GM12878 (cell line): ENCODE data around the gene SNF8. TPM values are rescaled to one million over a fixed set of nuclear protein-coding genes. Genes with fewer than 3 reads are reported as not detected.

Experiments used
- ATAC-seq: fragments of 200-7000 bp; cut with Tn5 transposase; 3 replicates; pipeline ENCODE4 v1.9.1; 2020; ENCODE audit warnings: mild to moderate bottlenecking, moderate library complexity
- BruUV-seq: library from RNA; stranded (reverse); fragments of 400-500 nt; replicated peaks from 2 replicates; lab custom pipeline; 2021; lab: Mats Ljungman, UMichigan
- CTCF ChIA-PET: fragments of 300-600 bp; sonication (Branson Sonifier 250); formaldehyde crosslinking; extraction: SDS; loops from one replicate; lab custom pipeline; 2021; ENCODE audit warnings: inconsistent platforms; lab: Yijun Ruan, JAX
- POLR2A ChIA-PET: fragments of 350-600 bp; formaldehyde crosslinking; extraction: SDS; loops from one replicate; lab custom pipeline; 2021; ENCODE audit warnings: inconsistent platforms; lab: Charles Lee
- RAD21 ChIA-PET: fragments of 300-600 bp; sonication (Branson Sonifier 250); formaldehyde crosslinking; loops from one replicate; lab custom pipeline; 2023; ENCODE audit warnings: antibody characterized with exemption; ENCODE audit not compliant: unreplicated experiment; lab: Charles Lee
- SMC1A ChIA-PET: fragments of 300-600 bp; sonication (Branson Sonifier 250); formaldehyde crosslinking; loops from one replicate; lab custom pipeline; 2023; ENCODE audit not compliant: unreplicated experiment, uncharacterized antibody; lab: Charles Lee
- DNase-seq: peaks from one replicate; pipeline ENCODE4 v3.0.0-alpha.2; 2011; ENCODE audit warnings: low read depth, low spot score
- FAIRE-seq: peaks from 3 replicates; lab custom pipeline; 2011; peaks lifted over from hg19 to GRCh38; lab: Jason Lieb, UNC
- H2AFZ ChIP-seq: 2 replicates; pipeline ENCODE4 v1.6.0; 2011; ENCODE audit warnings: low read depth, low read length, control low read depth; ENCODE audit not compliant: control insufficient read depth
- H3K27ac ChIP-seq: 2 replicates; pipeline ENCODE4 v1.5.1; 2011; ENCODE audit warnings: control low read depth; ENCODE audit not compliant: control insufficient read depth, insufficient read depth
- H3K27me3 ChIP-seq, 2 experiments: replicated peaks in 1 of 2; 2 replicates each; pipeline versions ENCODE4 v1.6.0 to v1.6.1; 2011; ENCODE audit warnings: low read length in 1 of 2; ENCODE audit not compliant: control insufficient read depth in 2 of 2, insufficient read depth in 2 of 2
- H3K36me3 ChIP-seq, 2 experiments: 2 replicates each; pipeline ENCODE4 v1.5.1; 2011; ENCODE audit warnings: low read length in 1 of 2; ENCODE audit not compliant: control insufficient read depth in 2 of 2, insufficient read depth in 2 of 2
- H3K4me1 ChIP-seq: 2 replicates; pipeline ENCODE4 v1.6.1; 2011; ENCODE audit warnings: mild to moderate bottlenecking, low read length, moderate library complexity, mixed read lengths; ENCODE audit not compliant: control insufficient read depth, insufficient read depth
- H3K4me2 ChIP-seq: 2 replicates; pipeline ENCODE4 v1.6.0; 2011; ENCODE audit warnings: control low read depth; ENCODE audit not compliant: control insufficient read depth, insufficient read depth
- H3K4me3 ChIP-seq: fragments of 200-600 bp; sonication (generic); 2 replicates; pipeline ENCODE4 v1.5.1; 2016
- H3K79me2 ChIP-seq: 2 replicates; pipeline ENCODE4 v1.6.0; 2011; ENCODE audit warnings: low read length; ENCODE audit not compliant: control insufficient read depth, insufficient read depth
- H3K9ac ChIP-seq: 2 replicates; pipeline ENCODE4 v1.8.0; 2011; ENCODE audit warnings: low read length, control low read depth, mixed read lengths; ENCODE audit not compliant: control insufficient read depth, insufficient read depth
- H3K9me3 ChIP-seq: replicated peaks from 3 replicates; pipeline ENCODE4 v1.5.1; 2011; ENCODE audit warnings: mild to moderate bottlenecking, low read length; ENCODE audit not compliant: control insufficient read depth, insufficient read depth
- H4K20me1 ChIP-seq: 2 replicates; pipeline ENCODE4 v1.6.0; 2011; ENCODE audit not compliant: control insufficient read depth, insufficient read depth
- CTCF ChIP-seq, 3 experiments: IDR thresholded peaks in 2 of 3; conservative IDR thresholded peaks in 1 of 3; 2 replicates each; pipeline ENCODE4 v1.5.1; 2011; ENCODE audit warnings: low read depth in 3 of 3, low read length in 3 of 3, mild to moderate bottlenecking in 3 of 3, control low read depth in 2 of 3, moderate library complexity in 2 of 3, inconsistent platforms in 1 of 3, mixed read lengths in 1 of 3; ENCODE audit not compliant: control insufficient read depth in 2 of 3, insufficient read depth in 1 of 3; ENCODE audit errors: extremely low read depth in 1 of 3
- RAD21 ChIP-seq: IDR thresholded peaks from 2 replicates; pipeline ENCODE4 v1.6.1; 2011; ENCODE audit warnings: mild to moderate bottlenecking, low read depth, low read length, moderate library complexity; ENCODE audit not compliant: insufficient read depth
- RFX5 ChIP-seq: IDR thresholded peaks from 2 replicates; pipeline ENCODE4 v1.6.1; 2011; ENCODE audit warnings: low read depth, low read length, improper control_type of control experiment
- ZNF207 ChIP-seq: fragments of 450-650 bp; IDR thresholded peaks from 2 replicates; pipeline ENCODE4 v1.6.1; 2014; ENCODE audit warnings: antibody characterized with exemption, mild to moderate bottlenecking, borderline replicate concordance
- ZNF622 ChIP-seq: fragments of 450-650 bp; IDR thresholded peaks from 2 replicates; pipeline ENCODE4 v1.6.1; 2017; ENCODE audit warnings: mild to moderate bottlenecking, inconsistent platforms
- WGBS: methylation state at CpG from one replicate; pipeline ENCODE4 v1.1.6; 2016; ENCODE audit warnings: low lambda C conversion rate; ENCODE audit not compliant: insufficient replicate concordance, insufficient coverage; ENCODE audit errors: missing lambda C conversion rate; 5-methylcytosine and 5-hydroxymethylcytosine counted together
- in situ Hi-C: fragments of 300-500 bp; cut with MboI; formaldehyde crosslinking; loops from 9 replicates; pipeline ENCODE4 v1.14.3; 2018; ENCODE audit warnings: mixed read lengths
- intact Hi-C: fragments of 100-400 bp; cut with micrococcal nuclease; formaldehyde crosslinking; loops from one replicate; pipeline ENCODE4 v1.14.2; 2022; ENCODE audit not compliant: unreplicated experiment
- polyA plus RNA-seq, 11 experiments: library from polyadenylated mRNA; depleted of rRNA in 4 of 11; unstranded in 6 of 11; stranded (reverse) in 5 of 11; fragments of >200 nt; fragmentation: Nextera tagmentation in 4 of 11; fragmentation: Illumina TruSeq in 1 of 11; extraction: Ambion mirVana in 4 of 11; extraction: Trizol in 1 of 11; gene quantifications; 1 replicate in 1 of 11; 2 replicates in 10 of 11; pipeline versions ENCODE4 v1.2.1 to v1.2.3, GENCODE V29; 2011 to 2016; ENCODE audit warnings: inconsistent platforms in 2 of 11, missing spikeins in 2 of 11, low read depth in 1 of 11
- total RNA-seq, 4 experiments: library from RNA; depleted of rRNA in 3 of 4; stranded (reverse); fragments of >200 nt in 3 of 4; fragmentation: Illumina TruSeq in 1 of 4; extraction: Trizol in 1 of 4; gene quantifications; 2 replicates each; pipeline versions ENCODE4 v1.2.1 to v1.2.3, GENCODE V29; 2013 to 2021

SNF8 gene
- total and polyA plus RNA-seq, 10 of the 15 experiments (the other 5 are each of a cell fraction or from before 2014, with no cell fraction given) = 6.1 to 228 (median 95.6) TPM

- SMC1A ChIA-PET = no interaction called here
- no peaks in the 10 kb centered on the region for H4K20me1 ChIP-seq
- H3K9me3 ChIP-seq = no peaks in the 10 kb centered on the region
- peak; percentile 72 for FAIRE-seq
- no peak overlapping the region for H3K27ac ChIP-seq
- DNase-seq = no peak
- H3K4me2 ChIP-seq = no peak overlapping the region
- BruUV-seq = no TSS peak
- in situ Hi-C loops (no loop called here), intact Hi-C loops (no loop called here)
- POLR2A ChIA-PET = interaction anchor here (0.6 kb wide), 1 partner anchor 9 kb away, joined by 3 read pairs; the partner anchor contains the start of gene SNF8
- ATAC-seq = peak; percentile 62
- WGBS = 21% methylated on average over 7 of the region's 7 CpGs
- peak in 2 of 3 experiments; percentile 20 to 33; a peak in 2 of 6 replicates for TF ChIP-seq CTCF (IDR thresholded peaks at IDR 0.05 in 2 of 3, conservative IDR thresholded peaks at IDR 0.05 in 1 of 3; ENCODE audit: control insufficient read depth in 2 of 3, extremely low read depth in 1 of 3, insufficient read depth in 1 of 3, low read depth in 3 of 3, low read length in 3 of 3)
- no peak for TF ChIP-seq ZNF207
- TF ChIP-seq RFX5 = no peak
- TF ChIP-seq RAD21 = peak; percentile 57
- TF ChIP-seq ZNF622 = no peak
- no peak overlapping the region for H3K4me3 ChIP-seq
- H3K4me1 ChIP-seq = peaks cover 7% of the 10 kb centered on the region; the same call in 1 of the 2 replicates
- no peaks in the 10 kb centered on the region for H3K79me2 ChIP-seq
- peak overlapping the region; percentile 39 for H2AFZ ChIP-seq
- CTCF ChIA-PET = interaction anchor here (1.2 to 4.1 kb wide), 4 partner anchors 9 to 275 kb away, joined by 3 to 17 read pairs (median 6); partner anchors contain the start of gene SNF8
- H3K27me3 ChIP-seq = peaks cover 0 to 2% of the 10 kb centered on the region in 2 experiments; a peak in 2 of 4 replicates
- RAD21 ChIA-PET = no interaction called here
- no peak overlapping the region for H3K9ac ChIP-seq
- H3K36me3 ChIP-seq = no peaks in the 10 kb centered on the region
These were observed 9.7 kb upstream of the SNF8 start for GRCh38 chr17:48954300-48954755.
